Osteoblast (primary cell): ENCODE results near the gene IL7R. TPM values are rescaled to one million over a fixed set of nuclear protein-coding genes. Genes with fewer than 3 reads are reported as not detected.

Experiments
- DNase-seq: peaks from one replicate; pipeline ENCODE4 v3.0.0; 2011; ENCODE audit warnings: low spot score, mixed read lengths; ENCODE audit not compliant: insufficient read length; ENCODE audit errors: missing footprints
- H2AFZ ChIP-seq: 2 replicates; pipeline ENCODE4 v1.6.0; 2011; ENCODE audit warnings: mild to moderate bottlenecking, low read length
- H3K27ac ChIP-seq: 2 replicates; pipeline ENCODE4 v1.5.1; 2011; ENCODE audit warnings: mild to moderate bottlenecking, low read depth, low read length, moderate library complexity
- H3K27me3 ChIP-seq: 2 replicates; pipeline ENCODE4 v1.6.0; 2012; ENCODE audit warnings: mild to moderate bottlenecking, control low read depth, inconsistent platforms, low read length, moderate library complexity; ENCODE audit not compliant: insufficient read depth
- H3K36me3 ChIP-seq: 2 replicates; pipeline ENCODE4 v1.5.1; 2011; ENCODE audit warnings: mild to moderate bottlenecking, low read length, control low read depth, moderate library complexity; ENCODE audit not compliant: insufficient read depth
- H3K4me1 ChIP-seq: 2 replicates; pipeline ENCODE4 v1.5.1; 2011; ENCODE audit warnings: mild to moderate bottlenecking, low read length, control low read depth, moderate library complexity; ENCODE audit not compliant: insufficient read depth
- H3K4me2 ChIP-seq: 2 replicates; pipeline ENCODE4 v1.6.0; 2011; ENCODE audit warnings: mild to moderate bottlenecking, low read length; ENCODE audit not compliant: insufficient read depth
- H3K4me3 ChIP-seq: fragments of 200-600 bp; sonication (generic); 3 replicates; pipeline ENCODE4 v1.5.1; 2012; ENCODE audit warnings: mild to moderate bottlenecking, low read length, inconsistent platforms; ENCODE audit not compliant: insufficient read depth
- H3K79me2 ChIP-seq: 2 replicates; pipeline ENCODE4 v1.6.0; 2012; ENCODE audit warnings: mild to moderate bottlenecking, low read length, control low read depth, inconsistent platforms; ENCODE audit not compliant: insufficient read depth
- H3K9me3 ChIP-seq: 2 replicates; pipeline ENCODE4 v1.5.1; 2011; ENCODE audit warnings: low read depth, low read length, control low read depth
- H4K20me1 ChIP-seq: 2 replicates; pipeline ENCODE4 v1.6.0; 2012; ENCODE audit warnings: mild to moderate bottlenecking, low read length, control low read depth; ENCODE audit not compliant: insufficient read depth
- CTCF ChIP-seq: IDR thresholded peaks from 2 replicates; pipeline ENCODE4 v1.5.1; 2011; ENCODE audit warnings: mild to moderate bottlenecking, low read depth, low read length, moderate library complexity; ENCODE audit errors: extremely low read depth
- total RNA-seq: library from RNA; depleted of rRNA; stranded (reverse); fragments of >200 nt; gene quantifications from 2 replicates; pipeline ENCODE4 v1.2.3, GENCODE V29; 2012

The IL7R gene
- total RNA-seq, 1 donor, result 2.2 TPM

- Histone ChIP-seq H3K27me3 (no peaks in the 10 kb centered on the region), H3K9me3 (no peaks in the 10 kb centered on the region), H3K79me2 (no peaks in the 10 kb centered on the region), H3K4me2 (no peak overlapping the region), H3K36me3 (peaks cover 6% of the 10 kb centered on the region), H3K4me1 (no peaks in the 10 kb centered on the region), H4K20me1 (no peaks in the 10 kb centered on the region), H3K4me3 (no peak overlapping the region), H3K27ac (no peak overlapping the region), H2AFZ (no peak overlapping the region)
- no peak for TF ChIP-seq CTCF
- DNase-seq, result no peak
Observed at GRCh38 chr5:35878079-35878478, 21.4 kb downstream of the IL7R start.

- Histone ChIP-seq H3K4me3 (no peak overlapping the region), H3K4me1 (peaks cover 6% of the 10 kb centered on the region), H3K27me3 (no peaks in the 10 kb centered on the region), H3K4me2 (no peak overlapping the region), H2AFZ (no peak overlapping the region), H4K20me1 (no peaks in the 10 kb centered on the region), H3K27ac (no peak overlapping the region), H3K36me3 (peaks cover 6% of the 10 kb centered on the region), H3K79me2 (no peaks in the 10 kb centered on the region), H3K9me3 (no peaks in the 10 kb centered on the region)
- TF ChIP-seq CTCF, result no peak
- no peak for DNase-seq
Observed at GRCh38 chr5:35879096-35879495, 22.4 kb downstream of the IL7R start.

- DNase-seq, result no peak
- H3K4me2 ChIP-seq, result no peak overlapping the region
- TF ChIP-seq CTCF, result no peak
- H3K4me3 ChIP-seq, result no peak overlapping the region
- no peaks in the 10 kb centered on the region for H4K20me1 ChIP-seq
- no peaks in the 10 kb centered on the region for H3K79me2 ChIP-seq
- H3K27ac ChIP-seq, result no peak overlapping the region
- no peak overlapping the region for H2AFZ ChIP-seq
- no peaks in the 10 kb centered on the region for H3K9me3 ChIP-seq
- no peaks in the 10 kb centered on the region for H3K27me3 ChIP-seq
- peaks cover 6% of the 10 kb centered on the region for H3K36me3 ChIP-seq
- H3K4me1 ChIP-seq, result peaks cover 11% of the 10 kb centered on the region
Observed at GRCh38 chr5:35879649-35880048, 23.0 kb downstream of the IL7R start.

- Histone ChIP-seq H2AFZ (peak overlapping the region; percentile 19), H3K9me3 (no peaks in the 10 kb centered on the region), H3K4me1 (peaks cover 11% of the 10 kb centered on the region), H3K4me2 (no peak overlapping the region), H4K20me1 (no peaks in the 10 kb centered on the region), H3K27me3 (no peaks in the 10 kb centered on the region), H3K36me3 (peaks cover 6% of the 10 kb centered on the region), H3K79me2 (no peaks in the 10 kb centered on the region), H3K4me3 (no peak overlapping the region), H3K27ac (no peak overlapping the region)
- TF ChIP-seq CTCF, result no peak
- no peak for DNase-seq
Observed at GRCh38 chr5:35880156-35880555, 23.5 kb downstream of the IL7R start.
